HG02973 (cell line): Measurements from ENCODE around the gene CYP2F1.
"Not testable (repeated sequence)": the region's sequence is repeated elsewhere in the genome, so short reads cannot be mapped to it uniquely, and the experiment has no call there.

Experiments used
- ATAC-seq: cut with Tn5 transposase; IDR thresholded peaks from one replicate; pipeline ENCODE4 v1.9.1; 2021; ENCODE audit warnings: moderate library complexity; ENCODE audit not compliant: unreplicated experiment

The CYP2F1 gene

GRCh38 chr19:41126765-41127203, 12.6 kb downstream of the CYP2F1 start:
- not testable (repeated sequence) for ATAC-seq

DNA sequence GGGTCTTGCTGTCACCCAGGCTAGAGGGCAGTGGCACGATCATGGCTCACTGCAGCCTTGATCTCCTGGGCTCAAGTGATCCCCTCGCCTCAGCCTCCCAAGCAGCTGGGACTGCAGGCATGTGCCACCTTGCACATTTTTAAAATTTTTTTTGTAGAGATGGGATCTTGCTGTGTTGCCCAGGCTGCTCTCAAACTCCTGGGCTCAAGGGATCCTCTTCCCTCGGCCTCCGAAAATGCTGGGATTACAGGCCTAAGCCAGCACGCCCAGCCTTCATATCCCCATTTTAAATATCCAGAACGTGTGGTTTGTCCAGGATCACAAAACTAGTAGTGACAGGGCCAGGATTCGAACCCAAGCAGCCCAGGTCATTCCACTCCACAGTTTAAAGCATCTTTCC, 13.1 kb downstream of the CYP2F1 start:
- not testable (repeated sequence) for ATAC-seq

- not testable (repeated sequence) for ATAC-seq
Observed at GRCh38 chr19:41127801-41128300, 13.6 kb downstream of the CYP2F1 start.

DNA sequence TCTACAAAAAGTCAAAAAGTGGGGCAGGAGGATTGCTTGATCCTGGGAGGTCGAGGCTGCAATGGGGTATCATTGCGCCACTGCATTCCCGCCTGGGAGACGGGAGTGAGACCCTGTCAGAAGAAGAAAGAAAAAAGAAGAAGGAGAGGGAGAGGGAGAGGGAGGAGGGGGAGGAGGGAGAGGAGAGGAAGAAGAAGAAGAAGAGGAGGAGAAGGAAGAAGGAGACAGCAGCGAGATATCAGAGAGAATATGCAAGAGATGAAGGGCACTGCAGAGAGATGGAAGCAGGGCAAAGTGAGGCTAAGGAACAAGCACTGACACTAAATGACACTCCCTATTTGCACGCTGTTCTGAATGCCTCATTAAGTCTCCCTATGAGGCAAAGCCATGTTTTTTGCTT, 14.5 kb downstream of the CYP2F1 start:
- no peak for ATAC-seq

DNA sequence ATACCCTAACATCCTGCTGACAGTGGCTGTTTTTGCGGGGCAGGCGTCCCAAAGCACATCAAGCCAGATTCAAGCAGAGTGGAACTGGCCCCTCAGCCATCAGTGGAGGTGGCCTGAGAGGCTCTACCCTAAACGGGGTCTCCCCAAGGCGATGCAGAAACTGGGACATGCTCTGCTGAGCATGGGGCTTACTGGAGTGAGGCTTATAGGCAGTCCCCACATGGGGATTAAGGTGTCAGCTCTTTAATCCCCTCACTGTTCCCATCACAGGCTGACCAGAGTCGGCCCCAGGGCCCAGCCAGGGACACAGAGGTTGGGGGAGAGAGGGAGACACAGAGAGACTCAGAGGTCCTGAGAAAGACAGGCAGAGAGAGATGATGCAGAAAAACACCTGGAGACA, 17.0 kb downstream of the CYP2F1 start:
- ATAC-seq: no peak

- ATAC-seq: no peak
Observed at GRCh38 chr19:41133260-41133659, 19.0 kb downstream of the CYP2F1 start.

- ATAC-seq: no peak
Observed at GRCh38 chr19:41134616-41135015, 20.4 kb downstream of the CYP2F1 start.

DNA sequence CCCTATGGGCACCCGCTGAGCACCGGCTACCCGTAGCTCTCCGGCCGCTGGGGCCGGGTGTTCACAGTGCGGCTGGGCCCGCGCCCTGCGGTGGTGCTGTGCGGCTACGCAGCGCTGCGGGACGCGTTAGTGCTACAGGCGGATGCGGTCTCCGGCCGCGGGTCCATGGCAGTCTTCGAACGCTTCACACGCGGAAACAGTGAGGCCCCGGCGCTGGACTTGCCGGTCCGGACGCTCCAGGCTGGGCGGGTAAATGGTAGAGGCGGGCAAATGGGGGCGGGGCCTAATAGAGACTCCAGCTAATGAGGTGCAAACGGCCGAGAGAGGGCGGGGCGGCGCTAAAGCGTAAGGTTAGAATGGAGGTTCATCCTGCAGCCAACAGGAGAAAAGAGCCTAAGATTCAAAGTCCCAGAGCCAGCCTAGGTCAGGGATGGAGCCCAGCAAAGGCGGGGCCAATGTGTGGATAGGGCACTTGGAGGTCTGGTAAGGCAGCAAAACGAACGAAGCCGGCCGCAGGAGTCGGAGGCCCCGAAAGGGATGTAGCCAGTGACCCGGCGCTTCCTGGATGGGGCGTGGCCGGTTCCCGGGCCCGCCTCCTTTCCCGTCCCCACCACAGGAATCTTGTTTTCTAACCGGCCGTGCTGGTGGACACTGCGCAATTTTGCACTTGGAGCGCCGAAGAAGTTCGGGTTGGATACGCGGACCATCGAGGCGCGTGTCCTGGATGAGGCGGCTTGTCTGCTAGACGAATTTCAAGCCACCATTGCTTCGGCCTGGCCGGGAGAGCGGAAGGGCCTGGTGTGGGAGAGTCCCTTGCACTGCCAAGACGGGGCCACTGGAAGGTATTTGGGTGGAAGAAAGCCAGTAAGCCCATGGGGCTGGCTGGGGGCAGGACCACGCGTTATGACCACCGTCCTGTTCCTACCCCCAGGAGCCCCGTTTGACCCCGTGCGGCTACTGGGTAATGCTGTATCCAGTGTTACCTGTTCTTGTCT, 21.5 kb downstream of the CYP2F1 start:
- ATAC-seq: not testable (repeated sequence)

- ATAC-seq: no peak
Observed at GRCh38 chr19:41136636-41137455, 22.6 kb downstream of the CYP2F1 start.

GRCh38 chr19:41144403-41144802, 30.2 kb downstream of the CYP2F1 start:
- ATAC-seq: no peak

GRCh38 chr19:41149831-41150230, 35.6 kb downstream of the CYP2F1 start:
- ATAC-seq: no peak

DNA sequence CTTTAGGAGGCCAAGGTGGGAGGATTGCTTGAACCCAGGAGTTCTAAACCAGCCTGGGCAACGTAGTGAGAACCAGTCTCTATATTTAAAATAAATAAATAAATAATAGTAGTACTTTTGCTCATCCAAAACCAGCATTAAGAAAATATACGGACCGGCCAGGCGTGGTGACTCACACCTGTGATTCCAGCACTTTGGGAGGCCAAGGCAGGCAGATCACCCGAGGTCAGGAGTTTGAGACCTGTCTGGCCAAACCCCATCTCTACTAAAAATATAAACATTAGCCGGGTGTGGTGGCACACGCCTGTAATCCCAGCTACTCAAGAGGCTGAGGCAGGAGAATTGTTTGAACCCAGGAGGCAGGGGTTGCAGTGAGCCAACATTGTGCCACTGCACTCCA, 36.8 kb downstream of the CYP2F1 start:
- not testable (repeated sequence) for ATAC-seq

GRCh38 chr19:41154060-41154459, 39.8 kb downstream of the CYP2F1 start:
- no peak for ATAC-seq

- ATAC-seq: no peak
Observed at GRCh38 chr19:41156207-41156606, 42.0 kb downstream of the CYP2F1 start.

DNA sequence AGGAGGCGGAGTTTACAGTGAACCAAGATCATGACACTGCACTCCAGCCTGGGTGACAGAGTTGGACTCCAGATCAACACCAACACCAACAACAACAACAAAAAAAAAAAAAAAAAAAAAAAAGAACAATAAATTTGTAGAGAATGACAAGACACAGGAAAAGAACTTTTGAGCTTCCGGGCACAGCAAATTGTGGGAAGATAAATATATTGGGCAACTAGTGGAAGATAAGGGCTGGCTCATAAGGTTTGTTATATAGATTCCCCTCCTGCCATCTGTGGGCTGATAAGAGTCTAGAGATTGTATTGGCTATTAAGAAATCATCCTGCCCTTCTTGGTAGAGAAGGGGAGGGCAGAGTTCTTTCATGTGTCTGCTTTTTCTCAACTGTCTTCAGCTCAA, 45.6 kb downstream of the CYP2F1 start:
- no peak for ATAC-seq

GRCh38 chr19:41161903-41162302, 47.7 kb downstream of the CYP2F1 start:
- ATAC-seq: no peak

GRCh38 chr19:41166944-41167804, 52.9 kb downstream of the CYP2F1 start:
- no peak for ATAC-seq

GRCh38 chr19:41172297-41173164, 58.3 kb downstream of the CYP2F1 start:
- ATAC-seq: no peak

DNA sequence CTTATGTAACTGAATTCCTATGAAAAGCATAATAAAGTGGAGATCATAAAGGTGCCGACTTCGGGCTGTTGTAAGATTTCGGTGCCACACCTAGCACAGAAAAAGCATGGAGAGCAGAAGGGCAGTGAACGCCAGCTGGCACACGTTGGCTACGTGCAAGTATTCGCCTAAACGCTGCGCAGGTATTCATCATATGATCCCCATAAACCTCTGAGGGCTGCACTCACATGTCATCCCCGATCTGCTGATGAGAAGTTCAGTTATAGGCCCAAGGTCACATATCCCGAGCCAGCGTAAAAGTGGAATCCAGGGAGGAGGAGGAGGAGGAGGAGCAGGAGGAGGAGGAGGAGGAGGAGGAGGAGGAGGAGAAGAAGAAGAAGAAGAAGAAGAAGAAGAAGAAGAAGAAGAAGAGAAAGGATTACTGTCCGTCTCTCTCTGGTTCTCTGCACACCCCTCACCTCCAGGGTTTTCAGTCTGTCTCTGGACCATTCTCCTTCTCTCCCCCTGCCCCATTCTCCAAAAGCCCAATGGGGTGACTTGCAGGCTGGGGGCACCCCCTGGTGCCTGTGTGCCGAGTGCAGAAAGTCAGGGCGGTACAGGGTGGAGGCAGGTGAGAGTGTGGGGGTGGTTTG, 60.2 kb downstream of the CYP2F1 start:
- ATAC-seq: no peak
